HepG2 (cell line): ENCODE measurements around the gene ARF6. TPM values are rescaled to one million over a fixed set of nuclear protein-coding genes. Genes with fewer than 3 reads are reported as not detected.

Experiments
- HOXA9 ChIP-seq: sonication (generic); formaldehyde crosslinking; IDR thresholded peaks from 2 replicates; pipeline ENCODE4 v1.8.1; 2022; ENCODE audit warnings: missing genetic modification reagents, mild to moderate bottlenecking, moderate library complexity, borderline replicate concordance
- KDM2A ChIP-seq: sonication (generic); formaldehyde crosslinking; IDR thresholded peaks from 2 replicates; pipeline ENCODE4 v1.4.0; 2020; ENCODE audit warnings: low read depth, missing genetic modification reagents, borderline replicate concordance
- KLF16 ChIP-seq, 2 experiments: sonication (generic) in 1 of 2; formaldehyde crosslinking in 1 of 2; IDR thresholded peaks; 2 replicates each; pipeline versions ENCODE4 v1.6.1 to v1.8.0; 2016 to 2023; ENCODE audit warnings: missing genetic modification reagents in 2 of 2, missing compliant biosample characterization in 1 of 2
- SP5 ChIP-seq: IDR thresholded peaks from 2 replicates; pipeline ENCODE4 v1.6.1; 2016; ENCODE audit warnings: low read depth, borderline replicate concordance
- polyA plus RNA-seq, 8 experiments: library from polyadenylated mRNA; depleted of rRNA in 3 of 8; stranded (reverse) in 7 of 8; unstranded in 1 of 8; fragments of >200 nt; fragmentation: Illumina TruSeq in 4 of 8; extraction: Trizol in 4 of 8; gene quantifications; 2 replicates each; pipeline versions ENCODE4 v1.2.1 to v1.2.3, GENCODE V29; 2011 to 2016; ENCODE audit warnings: low read depth in 4 of 8, missing spikeins in 1 of 8, mixed read lengths in 1 of 8; ENCODE audit not compliant: insufficient read depth in 1 of 8
- total RNA-seq, 5 experiments: library from RNA; depleted of rRNA; stranded (reverse); fragments of >200 nt; fragmentation: Illumina TruSeq; extraction: Trizol; gene quantifications; 2 replicates each; pipeline ENCODE4 v1.2.3, GENCODE V29; 2016; ENCODE audit warnings: low read depth in 1 of 5
- TF ChIP-seq, protein P1 (sequence below): sonication (generic); formaldehyde crosslinking; IDR thresholded peaks from 2 replicates; pipeline ENCODE4 v1.4.0; 2020; ENCODE audit warnings: mild to moderate bottlenecking, missing genetic modification reagents
- TF ChIP-seq, protein P2 (sequence below): sonication (generic); formaldehyde crosslinking; IDR thresholded peaks from 2 replicates; pipeline ENCODE4 v1.5.0; 2020; ENCODE audit warnings: mild to moderate bottlenecking, missing genetic modification reagents
- TF ChIP-seq, protein P3 (sequence below): sonication (generic); formaldehyde crosslinking; IDR thresholded peaks from 2 replicates; pipeline ENCODE4 v1.4.0; 2020; ENCODE audit warnings: low read depth, mild to moderate bottlenecking, missing genetic modification reagents
- TF ChIP-seq, protein P4 (sequence below): sonication (generic); formaldehyde crosslinking; IDR thresholded peaks from 2 replicates; pipeline ENCODE4 v1.4.0; 2020; ENCODE audit warnings: missing genetic modification reagents, mild to moderate bottlenecking, borderline replicate concordance

Gene ARF6
- total and polyA plus RNA-seq, 2 of the 13 experiments (the other 11 are each of a cell fraction or from before 2014, with no cell fraction given) = 12.7 to 31.9 TPM

DNA sequence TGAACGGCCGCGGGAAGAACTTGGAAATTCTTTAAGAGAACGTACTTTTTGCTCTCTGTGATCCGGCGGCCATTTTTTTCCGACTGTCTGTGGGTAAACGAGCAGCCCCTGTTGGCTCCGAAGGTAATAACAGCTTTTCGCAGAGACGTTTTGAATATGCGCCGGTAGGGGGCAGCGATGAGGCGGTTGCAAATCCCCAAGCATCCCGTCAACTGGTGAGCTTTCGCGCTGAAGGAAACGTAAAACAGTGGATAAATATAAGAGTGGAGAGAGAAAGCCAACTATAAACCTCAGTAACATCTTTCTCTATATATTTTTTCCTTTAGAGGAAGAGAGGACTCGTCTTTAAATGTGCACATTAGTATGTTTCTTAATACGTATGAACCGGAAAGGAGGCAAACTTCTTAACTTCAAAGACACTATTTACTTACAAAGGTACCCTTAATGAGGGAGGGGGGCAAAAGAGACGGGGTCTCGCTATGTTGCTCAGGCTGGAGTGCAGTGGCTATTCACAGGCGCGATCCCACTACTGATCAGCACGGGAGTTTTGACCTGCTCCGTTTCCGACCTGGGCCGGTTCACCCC, 30.7 kb upstream of the ARF6 start (continued):
- TF ChIP-seq, protein P1, sequence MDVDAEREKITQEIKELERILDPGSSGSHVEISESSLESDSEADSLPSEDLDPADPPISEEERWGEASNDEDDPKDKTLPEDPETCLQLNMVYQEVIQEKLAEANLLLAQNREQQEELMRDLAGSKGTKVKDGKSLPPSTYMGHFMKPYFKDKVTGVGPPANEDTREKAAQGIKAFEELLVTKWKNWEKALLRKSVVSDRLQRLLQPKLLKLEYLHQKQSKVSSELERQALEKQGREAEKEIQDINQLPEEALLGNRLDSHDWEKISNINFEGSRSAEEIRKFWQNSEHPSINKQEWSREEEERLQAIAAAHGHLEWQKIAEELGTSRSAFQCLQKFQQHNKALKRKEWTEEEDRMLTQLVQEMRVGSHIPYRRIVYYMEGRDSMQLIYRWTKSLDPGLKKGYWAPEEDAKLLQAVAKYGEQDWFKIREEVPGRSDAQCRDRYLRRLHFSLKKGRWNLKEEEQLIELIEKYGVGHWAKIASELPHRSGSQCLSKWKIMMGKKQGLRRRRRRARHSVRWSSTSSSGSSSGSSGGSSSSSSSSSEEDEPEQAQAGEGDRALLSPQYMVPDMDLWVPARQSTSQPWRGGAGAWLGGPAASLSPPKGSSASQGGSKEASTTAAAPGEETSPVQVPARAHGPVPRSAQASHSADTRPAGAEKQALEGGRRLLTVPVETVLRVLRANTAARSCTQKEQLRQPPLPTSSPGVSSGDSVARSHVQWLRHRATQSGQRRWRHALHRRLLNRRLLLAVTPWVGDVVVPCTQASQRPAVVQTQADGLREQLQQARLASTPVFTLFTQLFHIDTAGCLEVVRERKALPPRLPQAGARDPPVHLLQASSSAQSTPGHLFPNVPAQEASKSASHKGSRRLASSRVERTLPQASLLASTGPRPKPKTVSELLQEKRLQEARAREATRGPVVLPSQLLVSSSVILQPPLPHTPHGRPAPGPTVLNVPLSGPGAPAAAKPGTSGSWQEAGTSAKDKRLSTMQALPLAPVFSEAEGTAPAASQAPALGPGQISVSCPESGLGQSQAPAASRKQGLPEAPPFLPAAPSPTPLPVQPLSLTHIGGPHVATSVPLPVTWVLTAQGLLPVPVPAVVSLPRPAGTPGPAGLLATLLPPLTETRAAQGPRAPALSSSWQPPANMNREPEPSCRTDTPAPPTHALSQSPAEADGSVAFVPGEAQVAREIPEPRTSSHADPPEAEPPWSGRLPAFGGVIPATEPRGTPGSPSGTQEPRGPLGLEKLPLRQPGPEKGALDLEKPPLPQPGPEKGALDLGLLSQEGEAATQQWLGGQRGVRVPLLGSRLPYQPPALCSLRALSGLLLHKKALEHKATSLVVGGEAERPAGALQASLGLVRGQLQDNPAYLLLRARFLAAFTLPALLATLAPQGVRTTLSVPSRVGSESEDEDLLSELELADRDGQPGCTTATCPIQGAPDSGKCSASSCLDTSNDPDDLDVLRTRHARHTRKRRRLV (CRISPR knock-in tag) = no peak
- TF ChIP-seq KLF16 (CRISPR knock-in tag; IDR thresholded peaks at IDR 0.05) (no peak), HOXA9 (CRISPR knock-in tag) (no peak), SP5 (CRISPR knock-in tag) (no peak), KDM2A (CRISPR knock-in tag) (peak; percentile 55; the same call in 1 of the 2 replicates)
- TF ChIP-seq, protein P2, sequence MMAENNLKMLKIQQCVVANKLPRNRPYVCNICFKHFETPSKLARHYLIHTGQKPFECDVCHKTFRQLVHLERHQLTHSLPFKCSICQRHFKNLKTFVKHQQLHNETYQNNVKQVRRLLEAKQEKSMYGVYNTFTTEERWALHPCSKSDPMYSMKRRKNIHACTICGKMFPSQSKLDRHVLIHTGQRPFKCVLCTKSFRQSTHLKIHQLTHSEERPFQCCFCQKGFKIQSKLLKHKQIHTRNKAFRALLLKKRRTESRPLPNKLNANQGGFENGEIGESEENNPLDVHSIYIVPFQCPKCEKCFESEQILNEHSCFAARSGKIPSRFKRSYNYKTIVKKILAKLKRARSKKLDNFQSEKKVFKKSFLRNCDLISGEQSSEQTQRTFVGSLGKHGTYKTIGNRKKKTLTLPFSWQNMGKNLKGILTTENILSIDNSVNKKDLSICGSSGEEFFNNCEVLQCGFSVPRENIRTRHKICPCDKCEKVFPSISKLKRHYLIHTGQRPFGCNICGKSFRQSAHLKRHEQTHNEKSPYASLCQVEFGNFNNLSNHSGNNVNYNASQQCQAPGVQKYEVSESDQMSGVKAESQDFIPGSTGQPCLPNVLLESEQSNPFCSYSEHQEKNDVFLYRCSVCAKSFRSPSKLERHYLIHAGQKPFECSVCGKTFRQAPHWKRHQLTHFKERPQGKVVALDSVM (CRISPR knock-in tag) = no peak; the same call in 1 of the 2 replicates
- TF ChIP-seq, protein P3, sequence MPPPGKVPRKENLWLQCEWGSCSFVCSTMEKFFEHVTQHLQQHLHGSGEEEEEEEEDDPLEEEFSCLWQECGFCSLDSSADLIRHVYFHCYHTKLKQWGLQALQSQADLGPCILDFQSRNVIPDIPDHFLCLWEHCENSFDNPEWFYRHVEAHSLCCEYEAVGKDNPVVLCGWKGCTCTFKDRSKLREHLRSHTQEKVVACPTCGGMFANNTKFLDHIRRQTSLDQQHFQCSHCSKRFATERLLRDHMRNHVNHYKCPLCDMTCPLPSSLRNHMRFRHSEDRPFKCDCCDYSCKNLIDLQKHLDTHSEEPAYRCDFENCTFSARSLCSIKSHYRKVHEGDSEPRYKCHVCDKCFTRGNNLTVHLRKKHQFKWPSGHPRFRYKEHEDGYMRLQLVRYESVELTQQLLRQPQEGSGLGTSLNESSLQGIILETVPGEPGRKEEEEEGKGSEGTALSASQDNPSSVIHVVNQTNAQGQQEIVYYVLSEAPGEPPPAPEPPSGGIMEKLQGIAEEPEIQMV (CRISPR knock-in tag) = no peak
- TF ChIP-seq, protein P4, sequence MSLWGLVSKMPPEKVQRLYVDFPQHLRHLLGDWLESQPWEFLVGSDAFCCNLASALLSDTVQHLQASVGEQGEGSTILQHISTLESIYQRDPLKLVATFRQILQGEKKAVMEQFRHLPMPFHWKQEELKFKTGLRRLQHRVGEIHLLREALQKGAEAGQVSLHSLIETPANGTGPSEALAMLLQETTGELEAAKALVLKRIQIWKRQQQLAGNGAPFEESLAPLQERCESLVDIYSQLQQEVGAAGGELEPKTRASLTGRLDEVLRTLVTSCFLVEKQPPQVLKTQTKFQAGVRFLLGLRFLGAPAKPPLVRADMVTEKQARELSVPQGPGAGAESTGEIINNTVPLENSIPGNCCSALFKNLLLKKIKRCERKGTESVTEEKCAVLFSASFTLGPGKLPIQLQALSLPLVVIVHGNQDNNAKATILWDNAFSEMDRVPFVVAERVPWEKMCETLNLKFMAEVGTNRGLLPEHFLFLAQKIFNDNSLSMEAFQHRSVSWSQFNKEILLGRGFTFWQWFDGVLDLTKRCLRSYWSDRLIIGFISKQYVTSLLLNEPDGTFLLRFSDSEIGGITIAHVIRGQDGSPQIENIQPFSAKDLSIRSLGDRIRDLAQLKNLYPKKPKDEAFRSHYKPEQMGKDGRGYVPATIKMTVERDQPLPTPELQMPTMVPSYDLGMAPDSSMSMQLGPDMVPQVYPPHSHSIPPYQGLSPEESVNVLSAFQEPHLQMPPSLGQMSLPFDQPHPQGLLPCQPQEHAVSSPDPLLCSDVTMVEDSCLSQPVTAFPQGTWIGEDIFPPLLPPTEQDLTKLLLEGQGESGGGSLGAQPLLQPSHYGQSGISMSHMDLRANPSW (CRISPR knock-in tag) = no peak
